ENCODE data around the gene ENSA.

GRCh38 chr1:150628766-150629114 is 672 bp downstream of the ENSA start:
- TF ChIP-seq CTCF (IDR thresholded peaks at IDR 0.05) (no peak), POLR2A (IDR thresholded peaks at IDR 0.05) (no peak)

Measured in right lobe of liver (tissue), 4 donors.